ENCODE data around the gene CAP1. TPM values are rescaled to one million over a fixed set of nuclear protein-coding genes. Genes with fewer than 3 reads are reported as not detected.

The CAP1 gene
- total and polyA plus RNA-seq, 2 of the 4 experiments (the other 2 are of a cell fraction), result 434 to 756 TPM

- Histone ChIP-seq H3K4me3 (ENCODE audit: insufficient read depth, low read depth, low read length) (peak within 1 kb of the TSS; percentile 83), H3K56ac (ENCODE audit: extremely low read depth, insufficient read depth, low read length) (0 out of 2 replicates have a peak within 1 kb of the TSS, but pooled peaks have one; percentile 37), H2AFZ (replicated peaks; ENCODE audit: low read length, poor library complexity) (peak within 1 kb of the TSS; percentile 98), H4K8ac (ENCODE audit: low read depth in 2 of 2, low read length in 2 of 2) (peak within 1 kb of the TSS; percentile 52 to 97), H3K9me3 (ENCODE audit: control insufficient read depth, insufficient read depth, low read length) (no peaks in the 10 kb centered on the region), H2BK20ac (ENCODE audit: low read depth, low read length) (no peak within 1 kb of the TSS), H3K79me1 (ENCODE audit: low read depth in 1 of 2, low read length in 2 of 2) (peaks cover 24 to 30% of the 10 kb centered on the region in 2 experiments), H3K9me1 (ENCODE audit: insufficient read depth, low read length) (peaks cover 10% of the 10 kb centered on the region), H3K14ac (replicated peaks; ENCODE audit: low read depth, low read length) (peak within 1 kb of the TSS; percentile 95), H3K27me3 (ENCODE audit: control insufficient read depth, insufficient read depth, low read length) (no peaks in the 10 kb centered on the region), H3K9ac (ENCODE audit: low read depth, low read length) (peak within 1 kb of the TSS; percentile 85), H2BK120ac (ENCODE audit: low read depth, low read length) (peak within 1 kb of the TSS; percentile 84), H3K23ac (ENCODE audit: low read depth, low read length) (peak within 1 kb of the TSS; percentile 80), H3K36me3 (ENCODE audit: control insufficient read depth, insufficient read depth, low read length) (no peaks in the 10 kb centered on the region), H2BK15ac (ENCODE audit: low read depth, low read length) (peak within 1 kb of the TSS; percentile 70; the same call in 1 of the 3 replicates), H3K4ac (ENCODE audit: low read depth, low read length) (peak within 1 kb of the TSS; percentile 89), H3K27ac (ENCODE audit: insufficient read depth, low read length) (peak within 1 kb of the TSS; percentile 69), H2AK9ac (replicated peaks; ENCODE audit: low read depth, low read length, poor library complexity) (peak within 1 kb of the TSS; percentile 92), H3K4me1 (ENCODE audit: control insufficient read depth, insufficient read depth, low read length) (peaks cover 2% of the 10 kb centered on the region; the same call in 1 of the 2 replicates), H4K91ac (ENCODE audit: insufficient read depth, low read depth, low read length) (peak within 1 kb of the TSS; percentile 57), H3K4me2 (ENCODE audit: low read depth, low read length) (peak within 1 kb of the TSS; percentile 99), H2AK5ac (ENCODE audit: low read depth, low read length) (no peak within 1 kb of the TSS), H3K18ac (ENCODE audit: low read depth, low read length) (peak within 1 kb of the TSS; percentile 64; the same call in 1 of the 2 replicates), H4K5ac (ENCODE audit: low read depth, low read length) (peak within 1 kb of the TSS; percentile 91), H4K20me1 (ENCODE audit: insufficient read depth, low read length) (0 out of 2 replicates have a peak, but pooled peaks cover 2% of the 10 kb centered on the region), H2BK5ac (ENCODE audit: low read depth, low read length, poor library complexity, severe bottlenecking) (no peak within 1 kb of the TSS)
- dilution Hi-C loops (cut with HindIII; ENCODE audit: low sequenced_read_pairs, unreplicated experiment), result no loop called here
- intact Hi-C loops (cut with micrococcal nuclease), result loop anchor here (5.0 kb wide), 1 partner anchor 45 kb away; no protein-coding TSS in a partner anchor
- in situ Hi-C loops (cut with MboI; ENCODE audit: low sequenced_read_pairs), result no loop called here
- no TSS peak for BruUV-seq (replicated peaks)
- CTCF ChIA-PET, result no interaction called here
- peak; percentile 95 for ATAC-seq (ENCODE audit: low read depth)
- 1% methylated on average over 40 of the region's 51 CpGs; no CpG with 5 or more reads in 1 of the 2 experiments for WGBS, 2 experiments (ENCODE audit: extremely low coverage in 2 of 2, insufficient read length in 1 of 2)
- DNase-seq, result peak; percentile 55
- POLR2A ChIA-PET (ENCODE audit: unreplicated experiment), result no interaction called here
- TF ChIP-seq POLR2A (IDR thresholded peaks at IDR 0.05; ENCODE audit: low read depth, low read length) (peak; percentile 43; the same call in 1 of the 2 replicates), RCOR1 (IDR thresholded peaks at IDR 0.05; ENCODE audit: insufficient replicate concordance, low read length) (no peak), SMC3 (IDR thresholded peaks at IDR 0.05; ENCODE audit: low read depth, low read length) (no peak), BHLHE40 (IDR thresholded peaks at IDR 0.05; ENCODE audit: low read depth, low read length) (no peak), RFX5 (IDR thresholded peaks at IDR 0.05; ENCODE audit: low read depth, low read length) (no peak), CTCF (conservative IDR thresholded peaks at IDR 0.05; ENCODE audit: low read depth, low read length) (peak; percentile 21; the same call in 1 of the 2 replicates), CHD1 (IDR thresholded peaks at IDR 0.05; ENCODE audit: low read depth, low read length) (no peak), CEBPB (IDR thresholded peaks at IDR 0.05; ENCODE audit: low read depth, low read length) (no peak), MXI1 (IDR thresholded peaks at IDR 0.05; ENCODE audit: borderline replicate concordance, low read depth, low read length) (no peak; the same call in 1 of the 2 replicates), RAD21 (IDR thresholded peaks at IDR 0.05; ENCODE audit: low read length) (no peak), FOS (IDR thresholded peaks at IDR 0.05; ENCODE audit: low read depth, low read length) (no peak), MAFK (IDR thresholded peaks at IDR 0.05; ENCODE audit: low read depth, low read length) (no peak)
- TF ChIP-seq, protein P1, sequence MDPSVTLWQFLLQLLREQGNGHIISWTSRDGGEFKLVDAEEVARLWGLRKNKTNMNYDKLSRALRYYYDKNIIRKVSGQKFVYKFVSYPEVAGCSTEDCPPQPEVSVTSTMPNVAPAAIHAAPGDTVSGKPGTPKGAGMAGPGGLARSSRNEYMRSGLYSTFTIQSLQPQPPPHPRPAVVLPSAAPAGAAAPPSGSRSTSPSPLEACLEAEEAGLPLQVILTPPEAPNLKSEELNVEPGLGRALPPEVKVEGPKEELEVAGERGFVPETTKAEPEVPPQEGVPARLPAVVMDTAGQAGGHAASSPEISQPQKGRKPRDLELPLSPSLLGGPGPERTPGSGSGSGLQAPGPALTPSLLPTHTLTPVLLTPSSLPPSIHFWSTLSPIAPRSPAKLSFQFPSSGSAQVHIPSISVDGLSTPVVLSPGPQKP (IDR thresholded peaks at IDR 0.05; ENCODE audit: borderline replicate concordance, low read depth, low read length), result no peak
- TF ChIP-seq, protein P2, sequence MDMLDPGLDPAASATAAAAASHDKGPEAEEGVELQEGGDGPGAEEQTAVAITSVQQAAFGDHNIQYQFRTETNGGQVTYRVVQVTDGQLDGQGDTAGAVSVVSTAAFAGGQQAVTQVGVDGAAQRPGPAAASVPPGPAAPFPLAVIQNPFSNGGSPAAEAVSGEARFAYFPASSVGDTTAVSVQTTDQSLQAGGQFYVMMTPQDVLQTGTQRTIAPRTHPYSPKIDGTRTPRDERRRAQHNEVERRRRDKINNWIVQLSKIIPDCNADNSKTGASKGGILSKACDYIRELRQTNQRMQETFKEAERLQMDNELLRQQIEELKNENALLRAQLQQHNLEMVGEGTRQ (IDR thresholded peaks at IDR 0.05; ENCODE audit: low read depth, low read length), result peak; percentile 91
Measured at GRCh38 chr1:40096977-40097782, 56.7 kb downstream of the CAP1 start, which contains the start of gene PPT1. Gene PPT1 (minus strand): TSS chr1:40097252. CDS start chr1:40097238, 14 bp downstream.
